Embryonic facial prominence (tissue), 1 donor: ENCODE results near the gene CRELD2.

Experiments used
- DNase-seq: peaks from one replicate; pipeline ENCODE4 v3.0.0-alpha.2; 2016; ENCODE audit errors: extremely low spot score

CRELD2 gene

DNA sequence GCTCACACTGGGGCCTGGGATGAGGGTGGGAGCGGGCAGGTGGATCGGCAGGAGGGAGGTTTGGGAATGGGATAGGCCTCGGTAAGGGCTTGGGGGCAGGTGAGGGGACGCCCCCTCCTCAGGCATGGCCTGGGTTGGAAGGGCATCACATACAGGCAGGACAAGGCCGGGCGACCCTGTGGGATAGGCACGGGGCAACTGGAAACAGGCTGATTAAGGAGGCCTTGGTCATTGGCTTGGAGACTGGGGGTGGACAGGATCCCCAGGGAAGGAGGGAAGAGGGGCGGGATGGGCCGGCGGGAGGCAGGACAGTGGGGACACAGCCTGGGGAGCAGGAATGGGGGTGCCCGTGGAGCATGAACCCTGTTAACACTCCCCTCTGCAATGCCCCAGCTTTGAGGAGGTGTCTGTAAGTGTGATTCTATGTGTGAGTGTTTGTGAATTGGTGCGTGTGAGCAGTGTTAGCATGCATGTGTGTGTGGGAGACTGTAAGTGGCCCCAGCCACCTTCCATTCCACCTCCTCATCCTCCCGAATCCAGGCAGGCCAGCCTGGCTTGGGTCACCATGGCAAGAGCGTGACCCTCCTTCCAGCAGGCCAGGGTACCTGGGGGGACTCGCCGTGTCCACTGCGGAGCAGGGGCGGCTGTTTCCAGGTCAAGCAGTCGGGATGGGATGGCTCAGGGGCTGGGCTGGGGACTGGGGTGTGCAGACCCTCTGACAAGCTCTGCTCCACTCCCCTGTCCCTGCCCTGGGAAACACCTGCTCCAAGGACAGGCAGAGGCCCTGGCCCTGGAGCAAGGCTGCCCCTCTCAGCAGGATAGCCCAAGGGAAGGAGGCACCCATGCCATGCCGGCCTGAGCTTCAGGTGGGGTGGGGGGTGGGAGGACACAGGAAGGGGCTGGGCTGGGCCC, 38.7 kb downstream of the CRELD2 start:
- no peak for DNase-seq

- no peak for DNase-seq
Measured at GRCh38 chr22:49957826-49958365, 39.5 kb downstream of the CRELD2 start.

DNA sequence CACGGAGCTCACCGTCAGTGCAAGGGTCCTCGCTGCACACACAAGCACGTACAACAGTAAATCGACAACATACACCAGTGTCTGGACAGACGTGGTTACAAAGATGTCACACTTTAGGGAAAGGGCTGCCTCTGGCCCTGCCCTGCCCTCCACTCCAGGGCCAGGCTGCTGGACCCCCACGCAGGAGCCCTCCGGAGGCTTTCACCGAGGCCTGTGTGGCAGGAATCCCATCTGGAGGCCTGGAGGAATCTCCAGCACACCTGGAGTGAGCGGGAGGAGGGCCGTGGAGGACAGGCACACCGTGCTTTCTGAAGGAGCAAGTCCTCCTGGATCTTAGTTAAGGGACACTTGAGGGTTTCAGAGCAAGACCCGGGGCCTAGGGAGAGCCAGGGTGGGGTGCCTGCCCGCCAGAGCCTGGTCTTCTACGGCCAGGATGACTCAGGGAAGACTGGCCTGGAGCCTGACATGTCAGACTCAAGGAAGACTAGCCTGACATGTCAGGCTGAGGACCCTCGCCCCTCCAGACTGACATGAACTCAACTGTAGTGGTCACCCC, 40.0 kb downstream of the CRELD2 start:
- DNase-seq = no peak

- DNase-seq = no peak
Measured at GRCh38 chr22:49958931-49959781, 40.7 kb downstream of the CRELD2 start.

DNA sequence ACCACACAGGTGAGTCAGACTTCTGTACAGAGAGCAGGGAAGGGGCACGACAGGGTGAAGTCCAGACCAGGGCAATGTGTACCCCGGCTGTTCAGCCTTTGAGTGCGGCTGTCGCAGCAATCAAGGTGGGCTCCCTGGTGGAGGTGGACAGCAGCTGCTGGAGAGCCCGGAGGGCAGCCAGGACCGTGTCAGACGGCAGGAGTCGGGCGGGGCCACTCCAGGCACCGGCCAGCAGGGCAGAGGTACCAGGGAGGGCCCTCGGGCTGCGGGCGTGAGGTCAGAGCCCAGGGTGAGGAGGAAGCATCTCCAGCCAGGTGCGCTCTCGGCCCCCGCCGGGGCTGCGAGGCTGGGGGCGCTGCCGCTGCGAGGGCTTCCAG, 41.3 kb downstream of the CRELD2 start:
- no peak for DNase-seq

DNA sequence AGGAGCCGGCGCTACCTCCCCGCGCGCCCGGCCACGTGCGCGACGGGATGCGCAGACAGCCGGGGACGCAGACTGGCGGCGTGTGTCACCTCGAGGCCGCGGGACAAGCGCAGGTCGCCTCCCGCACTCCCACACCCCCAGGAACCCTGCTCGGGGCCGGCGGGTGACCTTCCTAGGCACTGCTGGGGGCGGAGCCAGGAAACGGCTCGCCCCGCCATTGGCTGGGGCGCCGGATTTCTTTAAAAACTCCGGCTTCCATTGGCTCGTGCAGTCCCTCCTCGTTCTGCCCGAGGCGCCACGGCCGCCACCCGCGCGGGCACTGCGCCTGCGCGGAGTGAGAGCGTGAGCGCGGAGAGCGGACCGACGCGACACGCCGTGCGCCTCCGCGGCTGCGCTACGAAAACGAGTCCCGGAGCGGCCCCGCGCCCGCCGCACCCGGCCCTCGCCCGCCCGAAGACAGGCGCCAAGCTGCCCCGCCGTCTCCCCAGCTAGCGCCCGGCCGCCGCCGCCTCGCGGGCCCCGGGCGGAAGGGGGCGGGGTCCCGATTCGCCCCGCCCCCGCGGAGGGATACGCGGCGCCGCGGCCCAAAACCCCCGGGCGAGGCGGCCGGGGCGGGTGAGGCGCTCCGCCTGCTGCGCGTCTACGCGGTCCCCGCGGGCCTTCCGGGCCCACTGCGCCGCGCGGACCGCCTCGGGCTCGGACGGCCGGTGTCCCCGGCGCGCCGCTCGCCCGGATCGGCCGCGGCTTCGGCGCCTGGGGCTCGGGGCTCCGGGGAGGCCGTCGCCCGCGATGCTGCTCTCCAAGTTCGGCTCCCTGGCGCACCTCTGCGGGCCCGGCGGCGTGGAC, 41.9 kb downstream of the CRELD2 start, which contains the start of gene PIM3:
PIM3 (plus strand) TSS at position 614 of the 846 bp plus-strand sequence; CDS start at position 790, 176 bp downstream.
- peak; percentile 84 for DNase-seq

DNA sequence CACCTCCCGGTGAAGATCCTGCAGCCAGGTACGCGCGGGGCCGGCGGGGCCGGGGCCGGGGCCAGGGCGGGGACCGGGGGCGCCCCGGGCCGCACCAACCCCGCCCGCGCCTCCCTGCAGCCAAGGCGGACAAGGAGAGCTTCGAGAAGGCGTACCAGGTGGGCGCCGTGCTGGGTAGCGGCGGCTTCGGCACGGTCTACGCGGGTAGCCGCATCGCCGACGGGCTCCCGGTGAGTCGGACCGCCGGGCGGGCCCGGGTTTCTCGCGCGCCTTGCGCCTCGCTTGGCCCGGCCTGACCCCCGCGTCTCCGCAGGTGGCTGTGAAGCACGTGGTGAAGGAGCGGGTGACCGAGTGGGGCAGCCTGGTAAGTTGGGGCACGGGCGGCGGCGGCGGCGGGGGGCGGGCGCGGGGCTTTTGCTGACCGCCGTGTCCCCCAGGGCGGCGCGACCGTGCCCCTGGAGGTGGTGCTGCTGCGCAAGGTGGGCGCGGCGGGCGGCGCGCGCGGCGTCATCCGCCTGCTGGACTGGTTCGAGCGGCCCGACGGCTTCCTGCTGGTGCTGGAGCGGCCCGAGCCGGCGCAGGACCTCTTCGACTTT, 42.7 kb downstream of the CRELD2 start:
- DNase-seq = no peak

DNA sequence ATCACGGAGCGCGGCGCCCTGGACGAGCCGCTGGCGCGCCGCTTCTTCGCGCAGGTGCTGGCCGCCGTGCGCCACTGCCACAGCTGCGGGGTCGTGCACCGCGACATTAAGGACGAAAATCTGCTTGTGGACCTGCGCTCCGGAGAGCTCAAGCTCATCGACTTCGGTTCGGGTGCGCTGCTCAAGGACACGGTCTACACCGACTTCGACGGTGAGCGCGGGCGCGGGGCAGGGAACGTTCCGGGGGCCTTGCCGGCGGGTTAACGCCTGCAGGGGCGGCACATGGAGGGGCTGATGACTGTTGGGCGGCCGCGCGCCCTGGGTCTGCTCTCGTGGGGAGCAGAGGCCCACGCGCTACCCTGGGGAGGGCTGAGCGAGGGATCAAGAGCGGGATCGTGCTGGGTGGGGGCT, 43.2 kb downstream of the CRELD2 start:
- DNase-seq = no peak

GRCh38 chr22:49962012-49962750, 43.7 kb downstream of the CRELD2 start:
- peak; percentile 50 for DNase-seq

- no peak for DNase-seq
Measured at GRCh38 chr22:49962751-49963646, 44.6 kb downstream of the CRELD2 start.

- DNase-seq = no peak
Measured at GRCh38 chr22:49963647-49964026, 45.2 kb downstream of the CRELD2 start.

DNA sequence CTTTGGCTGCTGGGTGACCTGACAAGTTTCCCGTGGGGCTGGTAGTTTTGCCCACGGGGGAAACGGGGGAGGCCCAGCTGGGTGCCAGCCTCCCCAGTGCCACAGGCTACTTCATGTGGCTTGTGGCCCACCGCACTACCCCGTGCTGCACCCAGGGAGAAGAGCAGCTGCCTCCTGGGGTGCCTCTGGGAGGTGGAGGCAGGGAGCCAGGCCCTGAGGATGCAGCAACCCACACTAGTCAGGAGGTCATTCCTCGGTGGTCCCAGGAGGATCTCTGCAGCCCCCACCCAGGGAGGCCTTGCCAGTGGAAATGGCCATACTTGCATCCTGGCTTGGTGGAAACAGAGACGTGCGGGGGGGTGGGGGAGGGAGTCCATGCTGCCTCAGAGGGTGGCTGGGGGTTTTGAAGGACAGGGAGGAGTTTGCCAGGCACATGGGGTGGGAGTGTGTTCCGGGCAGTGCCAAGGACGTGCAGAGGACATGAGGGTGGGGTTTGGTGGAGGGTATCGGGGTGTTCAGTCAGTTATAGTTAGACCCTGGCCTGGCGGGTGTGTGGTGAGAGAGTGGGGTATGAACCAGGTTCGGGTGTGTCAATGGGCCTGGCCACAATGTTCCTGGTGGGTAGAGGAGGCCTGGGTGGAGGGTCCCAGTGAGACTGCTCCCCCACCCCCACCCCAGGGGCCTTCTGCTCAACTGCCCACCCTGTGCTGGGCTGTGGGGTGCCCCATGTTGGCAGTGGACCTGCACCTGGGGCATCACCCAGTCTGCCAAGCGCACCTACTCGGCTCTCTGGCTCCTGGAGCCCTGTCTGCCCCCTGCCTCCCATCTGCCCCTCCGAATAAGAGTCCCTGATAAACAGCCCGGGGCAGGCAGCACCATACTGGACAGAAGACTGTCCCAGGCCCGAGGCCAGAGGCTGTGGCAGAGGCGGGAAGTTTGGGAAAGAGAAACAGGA, 46.0 kb downstream of the CRELD2 start:
- no peak for DNase-seq

GRCh38 chr22:49965091-49966040, 46.9 kb downstream of the CRELD2 start:
- DNase-seq = no peak

DNA sequence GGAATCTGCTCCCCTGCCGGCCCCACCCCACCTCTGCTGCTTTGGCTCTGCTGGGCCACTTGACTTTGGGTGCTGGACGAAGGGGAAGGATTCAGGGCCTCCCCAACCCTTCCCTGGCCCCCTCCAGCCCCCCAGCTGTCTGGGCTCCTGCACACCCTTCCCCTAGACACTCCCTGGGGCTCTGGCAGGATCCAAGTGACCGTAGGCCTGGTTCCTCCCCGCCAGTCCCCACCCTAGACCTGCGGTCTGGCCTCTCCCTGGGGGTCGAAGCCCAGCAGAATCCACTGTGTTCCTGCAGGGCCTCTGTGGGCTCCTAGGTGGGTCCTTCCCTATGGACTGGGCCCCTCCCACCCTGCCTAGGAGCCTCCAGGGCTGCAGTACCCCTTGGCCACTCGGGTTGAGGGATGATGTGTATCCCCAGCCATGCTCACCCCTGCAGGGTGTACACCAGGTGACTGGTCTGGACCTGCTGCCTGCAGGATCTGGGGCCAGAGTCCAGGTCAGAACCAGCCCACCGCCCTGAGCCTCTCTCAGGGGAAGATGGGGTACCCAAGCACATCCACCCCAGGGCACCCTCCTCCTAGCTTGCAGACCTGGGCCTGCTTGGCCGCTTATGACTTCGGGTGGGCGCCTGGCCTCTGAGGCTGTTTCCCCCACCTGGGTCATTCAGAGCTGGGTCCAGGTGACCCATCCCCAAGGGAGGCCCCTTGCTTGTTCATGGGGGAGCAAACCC, 47.8 kb downstream of the CRELD2 start:
- no peak for DNase-seq

- no peak for DNase-seq
Measured at GRCh38 chr22:49966774-49967705, 48.6 kb downstream of the CRELD2 start.
